CD14-positive monocyte (primary cell): ENCODE results near the gene MTRFR. TPM values are rescaled to one million over a fixed set of nuclear protein-coding genes. Genes with fewer than 3 reads are reported as not detected.

Experiments
- DNase-seq, 3 donors: peaks; one replicate each; pipeline ENCODE4 v3.0.0-alpha.2; 2011 to 2022
- H2AFZ ChIP-seq: 2 replicates; pipeline ENCODE4 v1.6.0; 2012; ENCODE audit warnings: mild to moderate bottlenecking, low read depth, low read length, inconsistent platforms; ENCODE audit not compliant: insufficient read depth, poor library complexity, severe bottlenecking
- H3K27ac ChIP-seq, 2 donors: 1 replicate in 1 of 2; 2 replicates in 1 of 2; pipeline ENCODE4 v1.5.1; 2012 to 2013; ENCODE audit warnings: low read length in 2 of 2, control low read depth in 1 of 2, inconsistent platforms in 1 of 2, low read depth in 1 of 2, mild to moderate bottlenecking in 1 of 2
- H3K27me3 ChIP-seq, 2 donors: one replicate each; pipeline versions ENCODE4 v1.6.0 to v1.6.1; 2011 to 2013; ENCODE audit warnings: low read length in 2 of 2; ENCODE audit not compliant: control insufficient read depth in 2 of 2, insufficient read depth in 2 of 2
- H3K36me3 ChIP-seq, 2 donors: replicated peaks in 1 of 2; 1 replicate in 1 of 2; 2 replicates in 1 of 2; pipeline versions ENCODE4 v1.5.1 to v1.6.1; 2012 to 2013; ENCODE audit warnings: low read length in 2 of 2, control low read depth in 1 of 2, inconsistent platforms in 1 of 2, mild to moderate bottlenecking in 1 of 2; ENCODE audit not compliant: insufficient read depth in 2 of 2, control insufficient read depth in 1 of 2
- H3K4me1 ChIP-seq, 2 donors: 1 replicate in 1 of 2; 2 replicates in 1 of 2; pipeline versions ENCODE4 v1.5.1 to v1.6.1; 2012 to 2013; ENCODE audit warnings: low read length in 2 of 2, control low read depth in 1 of 2, inconsistent platforms in 1 of 2, mild to moderate bottlenecking in 1 of 2, moderate library complexity in 1 of 2; ENCODE audit not compliant: insufficient read depth in 2 of 2, control insufficient read depth in 1 of 2
- H3K4me2 ChIP-seq: replicated peaks from 2 replicates; pipeline ENCODE3; 2012; ENCODE audit warnings: low read length, moderate library complexity, mild to moderate bottlenecking; ENCODE audit not compliant: poor library complexity, severe bottlenecking; ENCODE audit errors: extremely low read depth
- H3K4me3 ChIP-seq, 3 experiments: fragments of 200-600 bp in 1 of 3; sonication (generic) in 1 of 3; replicated peaks in 1 of 3; 1 replicate in 2 of 3; 2 replicates in 1 of 3; pipeline ENCODE4 v1.5.1; 2011 to 2013; ENCODE audit warnings: low read length in 3 of 3, mild to moderate bottlenecking in 3 of 3, control low read depth in 2 of 3, low read depth in 2 of 3, inconsistent platforms in 1 of 3, moderate library complexity in 1 of 3
- H3K79me2 ChIP-seq: 2 replicates; pipeline ENCODE4 v1.6.0; 2012; ENCODE audit warnings: mild to moderate bottlenecking, control low read depth, inconsistent platforms, low read length, moderate library complexity; ENCODE audit not compliant: insufficient read depth
- H3K9ac ChIP-seq: 2 replicates; pipeline ENCODE4 v1.6.0; 2017; ENCODE audit warnings: low read length, mild to moderate bottlenecking; ENCODE audit not compliant: insufficient read depth, poor library complexity, severe bottlenecking
- H3K9me3 ChIP-seq, 2 donors: replicated peaks in 1 of 2; 1 replicate in 1 of 2; 2 replicates in 1 of 2; pipeline versions ENCODE4 v1.5.1 to v1.6.1; 2012 to 2013; ENCODE audit warnings: low read length in 2 of 2, control low read depth in 1 of 2; ENCODE audit not compliant: control insufficient read depth in 1 of 2, insufficient read depth in 1 of 2
- H4K20me1 ChIP-seq: 2 replicates; pipeline ENCODE4 v1.6.0; 2012; ENCODE audit warnings: mild to moderate bottlenecking, low read length, control low read depth, moderate library complexity; ENCODE audit not compliant: insufficient read depth
- H3K27ac Mint-ChIP-seq, 7 donors: one replicate each; pipeline ENCODE4 v1.8.0; 2020; ENCODE audit warnings: mild to moderate bottlenecking in 7 of 7, mixed read lengths in 7 of 7, moderate library complexity in 6 of 7, inconsistent platforms in 2 of 7
- H3K27me3 Mint-ChIP-seq, 3 donors: one replicate each; pipeline ENCODE4 v1.8.0; 2021 to 2022; ENCODE audit warnings: low read depth in 3 of 3, mild to moderate bottlenecking in 3 of 3, mixed read lengths in 3 of 3, moderate library complexity in 3 of 3, inconsistent platforms in 1 of 3
- H3K36me3 Mint-ChIP-seq, 2 donors: one replicate each; pipeline ENCODE4 v1.8.0; 2020; ENCODE audit warnings: mixed read lengths in 2 of 2, inconsistent platforms in 1 of 2, mild to moderate bottlenecking in 1 of 2
- H3K4me1 Mint-ChIP-seq: one replicate; pipeline ENCODE4 v1.8.0; 2020; ENCODE audit warnings: mild to moderate bottlenecking, mixed read lengths
- H3K4me3 Mint-ChIP-seq, 2 donors: one replicate each; pipeline ENCODE4 v1.8.0; 2020; ENCODE audit warnings: mild to moderate bottlenecking in 2 of 2, mixed read lengths in 2 of 2, moderate library complexity in 1 of 2
- H3K9me3 Mint-ChIP-seq, 7 donors: one replicate each; pipeline ENCODE4 v1.8.0; 2020 to 2022; ENCODE audit warnings: mixed read lengths in 7 of 7, mild to moderate bottlenecking in 6 of 7, moderate library complexity in 6 of 7, inconsistent platforms in 2 of 7
- WGBS: methylation state at CpG from one replicate; pipeline ENCODE4 v1.1.5; 2013; ENCODE audit warnings: missing lambda C conversion rate; ENCODE audit not compliant: insufficient coverage; 5-methylcytosine and 5-hydroxymethylcytosine counted together
- intact Hi-C, 2 donors: fragments of 100-400 bp; cut with micrococcal nuclease; formaldehyde crosslinking; loops; one replicate each; pipeline versions ENCODE4 v1.15.0 to v1.15.1; 2023
- polyA plus RNA-seq, 3 donors: library from polyadenylated mRNA; depleted of rRNA in 1 of 3; unstranded in 2 of 3; stranded (reverse) in 1 of 3; fragments of 300-500 nt in 2 of 3; fragments of >200 nt in 1 of 3; fragmentation: Illumina TruSeq in 2 of 3; gene quantifications; 1 replicate in 2 of 3; 2 replicates in 1 of 3; pipeline ENCODE4 v1.2.3, GENCODE V29; 2012 to 2021
- TF ChIP-seq, protein P1 (sequence below): fragments of 200-600 bp; IDR thresholded peaks from one replicate; pipeline ENCODE4 v1.8.0; 2022; ENCODE audit warnings: antibody characterized with exemption, mild to moderate bottlenecking

MTRFR gene
- polyA plus RNA-seq, 3 donors = 1.7 to 2.1 (median 1.7) TPM

DNA sequence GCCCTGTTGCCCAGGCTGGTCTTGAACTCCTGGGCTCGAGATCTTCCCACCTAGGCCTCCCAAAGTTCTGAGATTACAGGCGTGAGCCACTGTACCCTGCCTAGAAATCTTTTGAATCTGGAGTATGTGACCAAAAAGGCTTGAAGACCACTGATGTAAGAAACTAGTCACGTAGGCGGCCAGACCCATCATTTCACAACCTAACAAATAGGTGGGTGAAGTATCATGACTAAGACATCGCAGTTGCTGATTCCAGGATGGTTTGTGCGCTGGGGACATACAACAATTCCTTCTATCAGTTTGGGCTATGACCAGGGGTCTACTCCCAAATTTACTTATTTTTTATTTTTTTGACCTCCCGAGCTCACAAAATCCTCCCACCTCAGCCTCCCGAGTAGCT, 50.2 kb downstream of the MTRFR start:
- DNase-seq = no peak
- TF ChIP-seq, protein P1, sequence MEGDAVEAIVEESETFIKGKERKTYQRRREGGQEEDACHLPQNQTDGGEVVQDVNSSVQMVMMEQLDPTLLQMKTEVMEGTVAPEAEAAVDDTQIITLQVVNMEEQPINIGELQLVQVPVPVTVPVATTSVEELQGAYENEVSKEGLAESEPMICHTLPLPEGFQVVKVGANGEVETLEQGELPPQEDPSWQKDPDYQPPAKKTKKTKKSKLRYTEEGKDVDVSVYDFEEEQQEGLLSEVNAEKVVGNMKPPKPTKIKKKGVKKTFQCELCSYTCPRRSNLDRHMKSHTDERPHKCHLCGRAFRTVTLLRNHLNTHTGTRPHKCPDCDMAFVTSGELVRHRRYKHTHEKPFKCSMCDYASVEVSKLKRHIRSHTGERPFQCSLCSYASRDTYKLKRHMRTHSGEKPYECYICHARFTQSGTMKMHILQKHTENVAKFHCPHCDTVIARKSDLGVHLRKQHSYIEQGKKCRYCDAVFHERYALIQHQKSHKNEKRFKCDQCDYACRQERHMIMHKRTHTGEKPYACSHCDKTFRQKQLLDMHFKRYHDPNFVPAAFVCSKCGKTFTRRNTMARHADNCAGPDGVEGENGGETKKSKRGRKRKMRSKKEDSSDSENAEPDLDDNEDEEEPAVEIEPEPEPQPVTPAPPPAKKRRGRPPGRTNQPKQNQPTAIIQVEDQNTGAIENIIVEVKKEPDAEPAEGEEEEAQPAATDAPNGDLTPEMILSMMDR = no peak
- Mint-ChIP-seq H3K27me3 (no peaks in the 10 kb centered on the region), H3K4me1 (peaks cover 7% of the 10 kb centered on the region), H3K36me3 (peaks cover 0 to 2% of the 10 kb centered on the region in 2 donors), H3K27ac (no peak overlapping the region), H3K9me3 (no peaks in the 10 kb centered on the region), H3K4me3 (no peak overlapping the region)
- H3K9ac ChIP-seq = no peak overlapping the region
- 93% methylated on average over 2 of the region's 8 CpGs for WGBS
- H3K27me3 ChIP-seq = no peaks in the 10 kb centered on the region
- H3K4me1 ChIP-seq = peaks cover 4 to 5% of the 10 kb centered on the region in 2 donors
- H4K20me1 ChIP-seq = no peaks in the 10 kb centered on the region
- H3K27ac ChIP-seq = no peak overlapping the region
- H3K79me2 ChIP-seq = no peaks in the 10 kb centered on the region
- no peak overlapping the region for H3K4me2 ChIP-seq
- peaks cover 0 to 2% of the 10 kb centered on the region in 2 donors for H3K36me3 ChIP-seq
- H3K4me3 ChIP-seq = no peak overlapping the region
- H2AFZ ChIP-seq = no peak overlapping the region
- intact Hi-C loops = no loop called here
- no peaks in the 10 kb centered on the region for H3K9me3 ChIP-seq

GRCh38 chr12:123284669-123285068, 51.4 kb downstream of the MTRFR start:
- no peak overlapping the region for H3K4me3 Mint-ChIP-seq
- H4K20me1 ChIP-seq = peaks cover under 1% of the 10 kb centered on the region
- DNase-seq = no peak
- H3K9ac ChIP-seq = no peak overlapping the region
- TF ChIP-seq, protein P1 = no peak
- no peaks in the 10 kb centered on the region for H3K27me3 Mint-ChIP-seq
- no peaks in the 10 kb centered on the region for H3K27me3 ChIP-seq
- H3K27ac ChIP-seq = no peak overlapping the region
- H3K4me2 ChIP-seq = no peak overlapping the region
- H3K9me3 ChIP-seq = no peaks in the 10 kb centered on the region
- H3K27ac Mint-ChIP-seq = no peak overlapping the region
- H2AFZ ChIP-seq = no peak overlapping the region
- WGBS = 100% methylated on average over 2 of the region's 4 CpGs
- H3K4me3 ChIP-seq = no peak overlapping the region
- peaks cover 3 to 14% of the 10 kb centered on the region in 2 donors for H3K36me3 ChIP-seq
- no peaks in the 10 kb centered on the region for H3K4me1 ChIP-seq
- H3K4me1 Mint-ChIP-seq = peaks cover 4% of the 10 kb centered on the region
- no peaks in the 10 kb centered on the region for H3K79me2 ChIP-seq
- peaks cover 9 to 14% of the 10 kb centered on the region in 2 donors for H3K36me3 Mint-ChIP-seq
- intact Hi-C loops = no loop called here
- H3K9me3 Mint-ChIP-seq = no peaks in the 10 kb centered on the region
